OCI-M2 (cell line): ENCODE data around the gene KRTAP5-5.
"Not testable (repeated sequence)": the region's sequence is repeated elsewhere in the genome, so short reads cannot be mapped to it uniquely, and the experiment has no call there.

Experiments used
- DNase-seq: peaks from one replicate; lab custom pipeline; 2025; ENCODE audit not compliant: unreplicated experiment; lab: John Stamatoyannopoulos, UW

Gene KRTAP5-5

DNA sequence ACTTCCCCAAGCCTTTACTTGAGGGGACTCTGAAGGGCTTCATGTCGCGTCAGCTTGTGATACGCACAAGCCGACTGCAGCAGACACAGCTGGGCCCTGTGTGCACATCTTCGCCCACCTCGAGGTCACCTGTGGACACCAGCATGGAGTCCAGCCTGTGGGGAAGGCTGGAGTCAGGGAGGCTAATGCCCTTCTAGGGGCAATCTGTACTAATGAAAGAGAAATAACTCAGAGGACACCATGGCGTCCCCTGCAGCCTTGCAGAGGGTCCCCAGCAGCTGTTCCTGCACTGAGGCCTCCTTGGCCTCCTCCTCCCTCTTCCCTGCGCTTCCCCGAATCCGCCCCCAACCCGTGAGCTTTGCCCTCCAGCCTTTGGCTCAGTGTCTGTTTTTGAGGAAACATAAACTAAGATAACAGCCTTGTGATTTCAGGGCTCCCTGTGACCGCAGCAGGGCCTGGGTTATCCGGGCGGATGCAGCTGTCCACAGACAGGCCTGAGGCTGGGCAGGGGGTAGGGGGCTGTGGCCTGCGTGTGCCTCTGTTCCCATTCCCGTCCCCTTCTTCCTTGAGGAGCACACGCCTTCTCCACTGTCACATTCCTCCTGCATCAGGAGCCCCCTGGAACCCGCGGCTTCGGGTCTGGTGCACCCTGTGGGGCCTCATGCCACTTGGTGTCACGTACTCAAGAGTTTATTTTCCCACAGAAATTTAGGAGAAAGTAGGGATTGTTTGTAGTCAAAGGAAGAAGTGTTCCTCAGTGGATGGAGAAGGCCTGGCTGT is 25.0 kb downstream of the KRTAP5-5 start:
- DNase-seq, result no peak

DNA sequence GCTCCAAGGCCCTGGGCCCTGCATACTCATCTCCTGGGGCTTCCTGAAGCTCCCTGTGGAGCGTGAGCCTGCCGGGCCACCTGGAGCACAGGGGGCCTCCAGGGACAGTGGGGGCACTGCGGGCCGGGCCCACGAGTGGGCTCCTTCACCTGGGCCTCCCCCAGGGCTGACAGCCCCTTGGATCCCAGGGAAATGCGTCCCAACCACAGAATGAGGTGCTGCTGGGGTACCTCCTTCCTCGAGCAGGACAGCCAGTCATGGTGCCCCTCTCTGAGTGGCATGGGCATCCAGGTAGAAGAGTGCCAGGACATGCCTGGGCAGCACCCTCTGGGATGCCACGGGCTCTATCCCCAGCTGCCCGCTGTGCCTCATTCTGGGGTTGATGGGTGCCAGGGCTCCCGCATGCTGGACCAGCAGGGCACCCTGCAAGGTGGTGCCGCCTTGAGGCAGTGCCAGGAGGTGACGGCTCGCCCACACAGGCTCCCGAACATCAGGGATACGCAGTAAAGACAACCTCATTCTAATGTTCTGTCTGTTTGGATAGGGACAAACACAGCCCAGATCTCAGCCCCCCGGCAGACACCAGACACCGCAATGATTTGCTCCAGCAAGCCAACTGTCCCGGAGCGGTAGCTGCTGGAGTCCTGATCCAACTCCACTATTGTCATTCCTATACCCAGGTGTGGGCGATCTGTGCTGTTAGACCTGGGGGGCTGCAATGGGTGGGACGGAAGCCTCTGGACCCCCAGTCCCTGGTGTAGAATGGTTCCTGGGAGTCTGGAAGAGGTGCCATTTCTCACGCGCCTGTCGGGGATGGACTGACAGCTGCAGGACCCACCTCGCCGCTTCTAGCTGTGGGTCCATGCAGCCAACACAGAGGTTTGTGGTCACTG is 25.8 kb downstream of the KRTAP5-5 start:
- no peak for DNase-seq

DNA sequence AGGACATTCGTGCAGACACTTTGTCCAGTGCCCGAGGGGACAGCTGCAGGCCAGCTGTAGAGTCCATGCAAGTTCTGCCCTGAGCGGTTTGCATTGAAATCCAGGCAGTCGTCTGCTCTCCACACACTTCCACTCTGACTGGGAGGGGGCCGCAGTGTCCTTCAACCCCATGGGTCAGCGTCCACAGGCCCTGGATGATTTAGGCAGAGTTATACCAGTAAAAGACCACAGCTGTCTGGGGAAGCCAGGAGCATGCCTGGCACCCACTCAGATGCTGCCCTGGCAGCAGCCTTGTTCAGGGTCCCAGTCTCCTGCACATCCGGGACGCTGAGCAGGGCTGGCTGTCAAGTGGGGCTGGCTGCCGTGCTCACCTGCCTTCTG is 26.5 kb downstream of the KRTAP5-5 start:
- no peak for DNase-seq

DNA sequence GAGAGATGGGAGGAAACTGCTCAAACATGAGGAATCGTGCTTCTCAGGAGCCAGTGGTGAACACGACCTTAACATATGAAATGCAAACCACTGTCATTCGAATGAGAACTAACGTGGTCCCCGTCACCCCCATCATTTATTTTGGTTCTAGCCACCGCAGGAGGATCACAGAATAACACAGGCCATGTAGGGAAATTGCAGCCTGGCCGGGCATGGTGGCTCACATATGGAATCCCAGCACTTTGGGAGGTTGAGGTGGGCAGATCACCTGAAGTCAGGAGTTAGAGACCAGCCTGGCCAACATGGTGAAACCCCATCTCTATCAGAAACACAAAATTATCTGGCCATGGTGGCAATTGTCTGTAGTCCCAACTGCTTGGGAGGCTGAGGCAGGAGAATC is 27.1 kb downstream of the KRTAP5-5 start:
- no peak for DNase-seq

DNA sequence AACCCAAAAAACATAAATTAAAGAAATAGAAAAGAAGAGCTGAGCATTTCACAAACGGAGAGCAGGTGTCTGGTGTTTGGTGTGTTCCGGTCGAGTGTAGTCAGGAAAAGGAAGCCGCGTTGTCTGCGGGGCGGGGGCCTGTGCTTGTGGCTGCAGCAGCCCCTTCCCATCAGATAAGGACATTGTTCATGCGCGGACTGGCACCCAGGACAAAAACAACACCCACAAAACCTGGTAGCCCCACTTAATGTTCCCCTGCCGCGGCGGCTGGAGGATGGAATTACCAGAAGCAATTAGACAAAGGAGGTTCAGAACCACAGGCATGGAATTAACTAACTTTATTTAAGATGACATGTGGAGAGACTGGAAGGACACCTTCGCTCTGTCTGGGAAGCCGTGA is 29.9 kb downstream of the KRTAP5-5 start:
- no peak for DNase-seq

DNA sequence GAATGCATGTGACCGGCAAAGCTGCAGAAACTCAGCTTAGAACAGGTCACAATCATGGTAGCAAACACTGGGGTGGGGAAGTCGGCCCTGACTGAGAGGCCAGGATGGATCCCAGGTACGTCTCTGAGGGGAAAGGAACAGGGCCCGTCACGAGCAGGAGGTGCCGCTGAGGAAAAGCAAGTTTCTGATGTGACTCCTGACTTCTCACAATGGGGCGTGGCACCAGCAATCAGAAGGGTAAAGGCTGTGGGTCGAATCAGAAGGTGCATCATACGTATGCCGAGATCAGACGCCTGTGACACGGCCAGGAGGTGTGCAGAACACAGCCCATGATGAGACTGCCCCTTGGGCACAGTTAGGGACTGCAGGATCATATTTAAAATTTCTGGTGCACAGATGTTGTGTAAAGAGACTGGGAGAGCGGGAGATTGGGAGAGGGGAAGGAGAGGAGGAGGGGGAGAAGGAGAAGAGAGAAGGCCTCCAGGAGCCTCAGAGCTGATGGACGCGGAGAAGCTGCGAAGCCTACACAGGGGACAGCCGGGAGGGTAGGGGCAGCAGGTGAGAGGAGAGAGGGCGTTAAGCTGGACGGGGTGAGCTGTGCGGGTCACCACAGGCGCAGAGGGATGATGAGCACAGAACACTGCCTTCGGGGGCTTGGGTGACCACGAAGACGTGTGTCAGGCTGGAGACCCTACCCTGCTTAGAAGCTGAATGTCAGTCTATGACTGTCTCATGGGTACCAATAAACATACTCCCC is 30.7 kb downstream of the KRTAP5-5 start:
- DNase-seq, result no peak

DNA sequence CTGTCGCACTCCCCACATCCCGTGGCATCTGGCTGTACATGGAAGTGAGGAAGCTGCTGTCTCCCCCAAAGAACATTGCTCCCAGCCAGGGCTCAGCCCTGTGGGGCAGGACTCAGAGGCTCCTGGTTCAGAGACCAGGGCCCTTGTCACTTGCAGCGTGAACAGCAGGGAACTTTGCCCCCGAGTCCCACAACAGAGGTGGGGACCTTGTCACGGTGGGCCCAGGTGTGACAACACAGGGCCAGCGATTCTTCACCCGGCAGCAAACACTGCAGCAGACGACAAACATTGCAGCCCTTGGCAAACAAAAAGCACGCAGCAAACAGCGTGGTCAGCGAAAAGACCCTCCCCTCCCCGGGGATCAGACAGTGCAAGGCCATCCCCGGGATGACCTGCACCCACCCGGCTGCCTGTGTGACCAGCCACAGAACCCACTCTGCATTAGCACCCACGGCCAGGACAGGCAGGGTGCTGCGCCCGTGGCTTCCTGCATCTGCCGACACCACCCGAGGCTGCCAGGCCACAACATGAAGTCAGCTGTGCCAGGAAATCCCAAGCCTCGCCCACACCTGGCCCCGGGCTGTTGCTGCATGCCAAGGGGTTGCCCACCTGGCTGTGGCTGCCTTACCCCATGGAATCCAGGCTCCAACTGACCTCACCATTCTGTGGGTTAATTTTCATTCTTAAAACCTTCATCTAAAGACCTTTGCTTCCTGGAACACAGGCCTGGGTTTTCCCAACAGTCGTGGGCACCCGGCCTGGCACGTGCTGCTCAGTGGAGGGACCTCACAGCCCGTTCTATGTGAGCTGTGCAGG is 32.1 kb downstream of the KRTAP5-5 start:
- DNase-seq, result not testable (repeated sequence)

DNA sequence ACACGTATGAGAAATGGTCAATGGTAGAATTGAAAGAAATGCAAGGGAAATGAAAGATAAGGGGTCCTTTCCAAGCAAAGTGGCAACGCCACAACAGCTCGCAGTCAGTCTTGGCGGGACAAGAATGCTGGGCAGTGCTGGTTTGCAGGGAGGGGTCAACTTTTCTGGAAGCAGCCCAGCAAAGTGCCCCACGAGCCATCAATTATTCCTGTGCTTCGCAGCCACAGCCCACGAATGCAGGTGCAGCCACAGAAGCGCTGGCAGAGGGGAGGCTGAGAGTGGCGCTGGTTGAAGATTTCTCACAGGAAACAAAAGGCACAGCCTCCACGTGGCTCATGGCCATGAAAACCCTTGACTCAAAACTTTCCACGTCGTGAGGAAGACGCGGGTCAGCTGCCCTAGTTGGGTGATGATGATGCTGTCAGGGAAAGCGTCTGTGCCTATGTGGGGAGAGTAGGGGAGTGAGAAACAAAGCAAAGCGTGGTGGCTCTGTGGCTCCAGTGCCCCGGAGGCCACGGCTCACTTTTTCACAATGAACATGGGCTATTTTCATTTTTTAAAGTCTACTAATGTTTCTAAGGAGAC is 33.2 kb downstream of the KRTAP5-5 start:
- DNase-seq, result not testable (repeated sequence)

DNA sequence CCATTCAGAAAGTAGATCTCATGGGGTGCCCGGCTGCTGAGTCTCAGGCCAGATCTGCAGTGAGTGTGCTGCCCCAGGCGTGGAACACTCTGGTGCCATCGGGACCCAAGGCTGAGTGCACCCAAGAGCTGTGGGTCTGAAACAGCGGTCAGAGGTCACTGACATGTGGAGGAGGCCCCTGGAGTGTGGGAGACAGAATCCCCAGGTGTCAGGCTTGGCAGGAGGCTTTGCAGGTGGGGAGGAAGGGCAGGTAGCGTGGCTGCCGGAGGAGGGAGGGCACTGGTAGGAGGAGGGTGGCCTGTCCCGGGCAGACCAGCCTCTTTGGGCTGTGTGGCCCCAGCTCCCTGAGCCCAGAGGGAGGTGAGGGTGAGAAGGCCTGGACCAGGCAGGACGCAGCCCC is 35.7 kb downstream of the KRTAP5-5 start:
- no peak for DNase-seq

DNA sequence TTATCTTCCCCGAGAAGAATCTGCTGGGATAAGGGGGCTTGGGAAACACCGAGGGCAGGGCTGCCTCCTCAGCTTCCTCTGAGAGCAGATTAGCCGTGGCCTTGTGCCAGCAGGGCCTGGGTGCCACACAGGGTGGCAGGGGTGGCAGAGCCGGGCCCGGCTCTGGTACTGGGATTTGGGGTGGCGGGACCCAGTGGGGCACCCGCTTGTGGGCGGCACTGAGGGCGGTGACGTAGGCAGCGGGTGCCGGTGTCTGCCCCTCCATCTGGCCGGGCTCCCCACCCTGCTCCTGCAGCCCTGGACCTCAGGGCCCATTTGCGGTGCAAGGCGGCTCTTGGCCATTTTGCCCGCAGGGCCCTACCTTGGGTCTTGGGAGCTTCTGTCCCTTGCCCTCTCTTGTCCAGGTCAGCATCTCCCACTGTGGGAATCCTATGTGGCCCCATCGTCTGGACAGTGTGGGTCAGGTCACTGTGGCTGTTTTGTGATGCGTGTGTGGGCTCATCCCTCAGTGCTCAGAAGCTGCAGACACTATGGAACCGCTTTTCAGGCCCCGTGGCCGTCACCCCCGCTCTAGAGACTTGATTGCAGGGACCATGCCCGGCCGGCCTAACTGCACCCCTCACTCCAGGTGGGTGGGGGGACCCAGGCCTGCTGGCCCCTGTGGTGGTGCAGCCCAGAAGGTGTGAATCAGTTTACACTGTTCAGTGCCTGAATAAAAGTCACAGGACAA is 37.7 kb downstream of the KRTAP5-5 start:
- DNase-seq, result no peak

DNA sequence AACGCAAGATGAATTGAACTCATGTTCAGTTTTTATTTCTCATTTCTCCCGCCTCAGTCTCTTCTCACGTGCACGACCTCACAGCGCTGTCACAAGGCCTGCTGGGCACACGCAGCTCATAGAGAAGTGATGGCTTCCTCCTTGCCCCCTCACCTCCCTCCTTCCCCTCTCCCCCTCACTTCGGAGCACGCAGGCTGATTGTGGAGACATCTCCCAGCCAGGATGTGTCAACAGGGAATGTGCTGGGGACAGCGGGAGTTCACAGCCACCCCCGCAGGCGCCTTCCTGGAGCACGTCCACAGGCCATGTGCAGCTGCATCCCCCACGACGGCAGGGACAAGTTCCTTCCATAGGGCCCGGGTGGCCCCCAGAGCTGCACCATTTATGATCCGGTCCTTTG is 38.3 kb downstream of the KRTAP5-5 start:
- DNase-seq, result no peak

DNA sequence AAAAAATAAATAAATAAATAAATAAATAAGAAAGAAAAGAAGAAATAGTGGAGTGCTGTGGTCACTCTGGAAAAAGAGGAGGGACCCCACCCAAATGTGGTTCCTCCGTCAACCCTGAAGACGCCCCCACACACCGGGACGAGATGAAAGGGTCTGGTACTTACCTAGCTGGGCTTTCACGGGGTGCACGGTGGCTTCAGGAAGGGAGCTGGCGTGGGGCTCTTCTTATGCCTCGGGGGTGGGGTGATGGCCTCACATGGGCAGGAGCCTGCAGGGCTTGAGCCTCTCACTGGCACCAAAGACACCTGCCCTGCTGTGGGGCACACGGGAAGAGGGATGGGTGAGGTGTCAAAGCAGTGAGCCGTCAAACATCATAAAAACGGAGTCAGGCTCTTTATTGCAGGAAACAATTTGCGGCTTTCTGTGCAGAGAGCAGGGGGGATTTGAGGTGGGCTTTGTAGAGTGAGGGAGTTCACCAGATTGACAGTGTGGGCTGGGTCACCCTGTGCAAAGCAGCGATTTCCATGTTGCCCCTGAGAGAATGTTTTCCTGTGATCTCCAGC is 39.4 kb downstream of the KRTAP5-5 start:
- no peak for DNase-seq

DNA sequence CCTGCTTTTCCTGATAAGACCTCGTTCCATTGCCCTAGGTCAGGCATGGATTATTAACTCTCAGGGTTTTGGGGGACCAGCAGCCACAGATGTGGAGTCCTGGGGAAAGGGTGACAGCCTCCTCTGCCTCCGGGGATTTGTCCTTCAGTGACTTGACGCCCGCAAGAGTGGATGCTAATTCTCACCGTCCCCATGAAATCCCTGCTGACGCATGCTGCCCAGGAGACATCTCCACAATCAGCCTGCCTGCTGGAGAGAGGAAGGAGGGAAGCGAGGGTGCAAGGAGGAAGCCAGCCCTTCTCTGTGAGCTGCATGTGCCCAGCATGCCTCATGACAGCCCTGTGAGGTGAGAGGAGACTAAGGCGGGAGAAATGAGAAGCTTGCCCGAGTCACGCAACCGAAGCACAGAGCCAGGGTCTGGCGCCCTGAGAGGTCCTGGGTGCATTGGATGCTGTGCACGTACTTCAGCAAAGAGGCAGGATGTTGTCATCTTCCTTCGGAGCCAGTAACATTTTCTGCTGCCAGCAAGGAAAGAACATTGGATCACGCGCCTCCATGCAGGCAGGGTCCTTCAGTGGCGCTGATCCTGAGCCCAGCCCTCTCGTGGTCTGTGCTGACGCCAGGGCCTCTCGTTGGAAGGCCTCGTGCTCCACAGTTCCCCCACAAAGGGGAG is 40.1 kb downstream of the KRTAP5-5 start:
- DNase-seq, result no peak

DNA sequence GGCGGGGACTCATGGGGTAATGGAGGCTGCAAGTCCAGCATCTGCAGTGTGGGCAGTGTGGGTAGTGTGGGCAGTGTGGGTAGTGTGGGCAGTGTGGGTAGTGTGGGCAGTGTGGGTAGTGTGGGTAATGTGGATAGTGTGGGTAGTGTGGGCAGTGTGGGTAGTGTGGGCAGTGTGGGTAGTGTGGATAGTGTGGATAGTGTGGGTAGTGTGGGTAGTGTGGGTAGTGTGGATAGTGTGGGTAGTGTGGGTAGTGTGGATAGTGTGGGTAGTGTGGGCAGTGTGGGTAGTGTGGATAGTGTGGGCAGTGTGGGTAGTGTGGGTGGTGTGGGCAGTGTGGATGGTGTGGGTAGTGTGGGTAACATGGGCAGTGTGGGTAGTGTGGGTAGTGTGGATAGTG is 40.9 kb downstream of the KRTAP5-5 start:
- not testable (repeated sequence) for DNase-seq

DNA sequence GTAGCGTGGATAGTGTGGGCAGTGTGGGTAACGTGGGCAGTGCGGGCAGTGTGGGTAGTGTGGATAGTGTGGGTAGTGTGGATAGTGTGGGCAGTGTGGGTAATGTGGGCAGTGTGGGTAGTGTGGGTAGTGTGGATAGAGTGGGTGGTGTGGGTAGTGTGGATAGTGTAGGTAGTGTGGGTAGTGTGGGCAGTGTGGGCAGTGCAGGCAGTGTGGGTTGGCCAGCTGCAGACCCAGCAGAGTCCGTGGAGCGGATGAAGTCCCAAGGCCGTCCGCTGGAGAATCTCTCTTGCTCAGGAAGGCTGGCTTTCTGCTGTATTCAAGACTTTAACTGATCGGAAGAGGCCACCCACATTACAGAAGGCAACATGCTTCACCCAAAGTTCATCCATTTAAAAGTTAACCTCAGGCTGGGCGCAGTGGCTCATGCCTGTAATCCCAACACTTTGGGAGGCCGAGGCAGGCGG is 41.4 kb downstream of the KRTAP5-5 start:
- no peak for DNase-seq

DNA sequence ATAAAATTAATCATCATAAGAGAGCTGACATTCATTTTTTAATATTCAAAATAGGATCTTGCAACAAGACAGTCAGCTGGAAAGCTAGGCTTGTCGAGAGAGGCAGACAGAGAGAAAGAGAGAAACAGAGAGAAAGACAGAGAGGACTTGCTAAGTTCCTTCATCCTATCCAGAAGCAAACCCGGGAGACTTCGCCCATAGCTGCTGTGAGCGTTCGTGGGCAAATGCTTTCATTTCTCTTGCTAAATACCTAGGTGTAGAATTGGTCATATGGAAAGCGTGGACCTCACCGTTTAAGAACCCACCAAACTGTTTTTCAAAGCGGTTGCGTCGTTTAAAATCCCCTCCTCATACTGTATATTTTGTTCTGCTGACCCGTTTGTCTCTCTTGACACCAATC is 42.1 kb downstream of the KRTAP5-5 start:
- DNase-seq, result no peak

DNA sequence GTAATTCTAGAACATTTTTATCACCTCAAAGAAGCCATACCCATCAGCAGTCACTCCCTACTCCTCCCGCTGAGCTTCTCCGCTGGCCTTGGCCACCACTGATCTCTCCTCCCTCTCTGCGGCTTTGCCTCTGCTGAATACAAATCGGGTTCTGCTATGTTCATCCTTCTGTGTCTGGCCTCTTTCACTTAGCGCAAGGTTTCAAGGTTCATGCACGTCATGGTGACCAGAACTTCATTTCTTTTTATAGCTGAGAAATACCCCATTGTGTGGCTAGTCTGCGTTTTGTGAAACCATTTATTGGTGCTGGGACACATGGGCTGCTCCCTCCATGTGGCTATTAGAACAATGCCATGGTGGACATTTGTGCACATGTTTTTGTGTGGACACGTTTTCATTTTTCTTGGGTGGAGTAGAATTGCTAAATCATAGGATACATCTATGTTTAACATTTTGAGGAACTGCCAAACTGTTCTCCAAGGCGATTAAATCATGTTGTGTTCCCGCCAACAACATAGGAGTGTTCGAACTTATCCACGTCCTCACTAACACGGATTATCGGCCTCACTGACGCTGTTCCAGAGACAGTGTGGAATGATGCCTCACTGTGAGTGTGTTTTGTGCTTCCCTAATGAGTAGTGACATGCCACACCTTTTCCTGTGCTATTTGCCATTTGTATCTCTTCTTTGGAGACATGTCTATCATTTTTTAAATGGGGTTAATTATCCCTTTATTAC is 43.2 kb downstream of the KRTAP5-5 start:
- no peak for DNase-seq
